ENCODE data around the gene PTPN5. TPM values are rescaled to one million over a fixed set of nuclear protein-coding genes. Genes with fewer than 3 reads are reported as not detected.
"Not testable (repeated sequence)": the region's sequence is repeated elsewhere in the genome, so short reads cannot be mapped to it uniquely, and the experiment has no call there.

The PTPN5 gene
- total RNA-seq (under 1 TPM in 1 of 5 donors, not detected in 4; 0.22 TPM), total RNA-seq (0 to 0.06 (median 0) reads per million in 29 experiments)
- total RNA-seq (2013), result not detected

DNA sequence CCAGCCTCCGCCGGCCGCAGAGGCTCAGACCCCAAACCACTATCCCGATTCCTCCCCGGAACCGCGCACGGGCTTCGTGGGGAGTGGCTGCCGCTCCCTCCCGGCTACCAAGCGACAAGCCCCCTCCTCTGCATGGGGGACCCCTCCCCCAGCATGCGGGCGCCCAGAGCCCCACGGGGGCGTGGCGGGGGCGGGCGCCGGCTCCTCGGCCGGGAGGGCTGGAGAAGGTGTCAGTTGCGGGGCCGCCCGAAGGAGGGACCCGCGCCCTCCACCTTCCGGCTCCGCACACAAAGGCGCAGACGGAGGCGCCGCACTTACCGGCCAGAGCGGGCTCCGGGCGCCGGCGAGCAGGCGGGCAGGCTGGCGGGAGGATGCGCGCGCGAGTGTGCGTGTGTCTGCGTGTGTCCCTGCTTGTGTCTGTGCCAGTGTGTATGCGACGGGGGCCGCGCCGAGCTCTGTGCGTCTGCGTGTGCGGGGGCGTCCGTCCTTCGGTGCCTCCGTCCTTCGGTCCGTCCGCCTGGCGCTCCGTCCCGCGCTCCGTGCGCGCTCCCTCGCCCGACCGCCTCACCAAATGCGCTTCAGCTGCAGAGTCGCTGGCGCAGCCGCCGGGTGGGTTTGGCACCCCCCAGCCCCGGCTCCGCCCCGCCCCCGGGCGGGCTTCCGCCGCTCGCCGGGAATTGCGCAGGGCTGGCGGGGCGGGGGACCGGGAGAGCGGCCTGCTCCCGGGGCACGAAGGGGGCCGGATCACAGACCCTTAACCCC lies at the start of gene PTPN5:
Gene PTPN5, minus strand, starts transcription at position 592 of the 762 bp plus-strand sequence. CDS start 19,840 bp downstream, outside the sequence.
- H3K4me1 Mint-ChIP-seq, result peaks cover 4 to 12% (median 5%) of the 10 kb centered on the region in 3 donors
- peaks cover 0 to 5% of the 10 kb centered on the region in 2 experiments for H3K4me1 ChIP-seq (ENCODE audit: control insufficient read depth in 1 of 2, extremely low read depth in 1 of 2, insufficient read depth in 2 of 2, low read length in 2 of 2)
- H3K9me3 Mint-ChIP-seq, result no peaks in the 10 kb centered on the region
- peaks cover 48 to 63% of the 10 kb centered on the region in 2 donors for H3K27me3 Mint-ChIP-seq
- POLR2A ChIA-PET, result no interaction called here
- no peaks in the 10 kb centered on the region for H3K36me3 ChIP-seq (ENCODE audit: control insufficient read depth in 2 of 2, extremely low read depth in 1 of 2, insufficient read depth in 1 of 2, low read length in 1 of 2)
- no peak within 1 kb of the TSS for H3K4me3 ChIP-seq (ENCODE audit: control insufficient read depth in 1 of 2, extremely low read depth in 1 of 2, low read length in 1 of 2)
- H3K27me3 ChIP-seq (replicated peaks in 1 of 2; ENCODE audit: control insufficient read depth in 2 of 2, extremely low read depth in 1 of 2, insufficient read depth in 2 of 2, low read length in 1 of 2), result peaks cover 11 to 33% of the 10 kb centered on the region in 2 experiments
- peak within 1 kb of the TSS in 1 of 3 donors; percentile 46 for H3K4me3 Mint-ChIP-seq
- H3K27ac Mint-ChIP-seq, result peak within 1 kb of the TSS in 1 of 2 donors; percentile 17
- DNase-seq (no peak), ATAC-seq (replicated peaks in 1 of 4) (no peak)
- H3K27ac ChIP-seq (ENCODE audit: low read length), result no peak within 1 kb of the TSS
- H3K9me3 ChIP-seq, result no peaks in the 10 kb centered on the region
- H3K36me3 Mint-ChIP-seq, result no peaks in the 10 kb centered on the region
- 2% methylated on average over 85 of the region's 94 CpGs for WGBS (ENCODE audit: insufficient coverage)
- CTCF ChIA-PET, result interaction anchor here in 1 of 2 donors (0.9 kb wide), 1 partner anchor 27 kb away, joined by 3 read pairs; no protein-coding TSS in a partner anchor

- Mint-ChIP-seq H3K27me3 (peaks cover 56% of the 10 kb centered on the region in 2 donors), H3K4me1 (no peaks in the 10 kb centered on the region), H3K4me3 (no peak overlapping the region), H3K27ac (no peak overlapping the region), H3K9me3 (peaks cover 22 to 35% (median 24%) of the 10 kb centered on the region in 3 donors), H3K36me3 (peaks cover 4% of the 10 kb centered on the region)
- WGBS (ENCODE audit: insufficient coverage), result 84% methylated on average over 2 of the region's 2 CpGs
- no peak overlapping the region for H3K4me3 ChIP-seq (ENCODE audit: control insufficient read depth in 1 of 2, extremely low read depth in 1 of 2, low read length in 1 of 2)
- CTCF ChIA-PET, result no interaction called here
- POLR2A ChIA-PET, result no interaction called here
- H3K36me3 ChIP-seq (ENCODE audit: control insufficient read depth in 2 of 2, extremely low read depth in 1 of 2, insufficient read depth in 1 of 2, low read length in 1 of 2), result no peaks in the 10 kb centered on the region
- no peak overlapping the region for H3K27ac ChIP-seq (ENCODE audit: low read length)
- no peaks in the 10 kb centered on the region for H3K4me1 ChIP-seq (ENCODE audit: control insufficient read depth in 1 of 2, extremely low read depth in 1 of 2, insufficient read depth in 2 of 2, low read length in 2 of 2)
- DNase-seq (no peak), ATAC-seq (replicated peaks in 1 of 4) (no peak)
- no peaks in the 10 kb centered on the region for H3K9me3 ChIP-seq
- H3K27me3 ChIP-seq (replicated peaks in 1 of 2; ENCODE audit: control insufficient read depth in 2 of 2, extremely low read depth in 1 of 2, insufficient read depth in 2 of 2, low read length in 1 of 2), result peaks cover 0 to 39% of the 10 kb centered on the region in 2 experiments
These were observed 44.8 kb upstream of the PTPN5 start for GRCh38 chr11:18836417-18836816.

- H3K9me3 Mint-ChIP-seq, result peaks cover 11 to 24% (median 24%) of the 10 kb centered on the region in 3 donors
- no peak overlapping the region for H3K27ac ChIP-seq (ENCODE audit: low read length)
- ATAC-seq (replicated peaks in 1 of 4) (no peak), DNase-seq (no peak)
- H3K9me3 ChIP-seq, result no peaks in the 10 kb centered on the region
- no peaks in the 10 kb centered on the region for H3K4me1 Mint-ChIP-seq
- no peaks in the 10 kb centered on the region for H3K36me3 ChIP-seq (ENCODE audit: control insufficient read depth in 2 of 2, extremely low read depth in 1 of 2, insufficient read depth in 1 of 2, low read length in 1 of 2)
- 77% methylated on average over 5 of the region's 5 CpGs for WGBS (ENCODE audit: insufficient coverage)
- no peak overlapping the region for H3K4me3 ChIP-seq (ENCODE audit: control insufficient read depth in 1 of 2, extremely low read depth in 1 of 2, low read length in 1 of 2)
- H3K36me3 Mint-ChIP-seq, result no peaks in the 10 kb centered on the region
- H3K27me3 ChIP-seq (replicated peaks in 1 of 2; ENCODE audit: control insufficient read depth in 2 of 2, extremely low read depth in 1 of 2, insufficient read depth in 2 of 2, low read length in 1 of 2), result peaks cover 0 to 37% of the 10 kb centered on the region in 2 experiments
- ChIA-PET POLR2A (no interaction called here), CTCF (no interaction called here)
- H3K27ac Mint-ChIP-seq, result no peak overlapping the region
- H3K4me1 ChIP-seq (ENCODE audit: control insufficient read depth in 1 of 2, extremely low read depth in 1 of 2, insufficient read depth in 2 of 2, low read length in 2 of 2), result no peaks in the 10 kb centered on the region
- peaks cover 49 to 61% of the 10 kb centered on the region in 2 donors for H3K27me3 Mint-ChIP-seq
- H3K4me3 Mint-ChIP-seq, result no peak overlapping the region
These were observed 43.3 kb upstream of the PTPN5 start for GRCh38 chr11:18834754-18835466.

GRCh38 chr11:18820160-18820559 lies 28.6 kb upstream of the PTPN5 start:
- H3K27ac Mint-ChIP-seq; CTCF ChIA-PET; H3K4me3 ChIP-seq (ENCODE audit: control insufficient read depth in 1 of 2, extremely low read depth in 1 of 2, low read length in 1 of 2); H3K9me3 Mint-ChIP-seq; H3K4me1 ChIP-seq (ENCODE audit: control insufficient read depth in 1 of 2, extremely low read depth in 1 of 2, insufficient read depth in 2 of 2, low read length in 2 of 2); H3K27ac ChIP-seq (ENCODE audit: low read length); H3K9me3 ChIP-seq; H3K4me3 Mint-ChIP-seq; H3K27me3 ChIP-seq (replicated peaks in 1 of 2; ENCODE audit: control insufficient read depth in 2 of 2, extremely low read depth in 1 of 2, insufficient read depth in 2 of 2, low read length in 1 of 2); DNase-seq; ATAC-seq (replicated peaks in 1 of 4); POLR2A ChIA-PET; H3K36me3 Mint-ChIP-seq; H3K36me3 ChIP-seq (ENCODE audit: control insufficient read depth in 2 of 2, extremely low read depth in 1 of 2, insufficient read depth in 1 of 2, low read length in 1 of 2); H3K4me1 Mint-ChIP-seq: not testable (repeated sequence)
- H3K27me3 Mint-ChIP-seq, result peaks cover 14 to 21% of the 10 kb centered on the region in 2 donors
- WGBS (ENCODE audit: insufficient coverage), result no CpG with 5 or more reads among the region's 1 CpG

DNA sequence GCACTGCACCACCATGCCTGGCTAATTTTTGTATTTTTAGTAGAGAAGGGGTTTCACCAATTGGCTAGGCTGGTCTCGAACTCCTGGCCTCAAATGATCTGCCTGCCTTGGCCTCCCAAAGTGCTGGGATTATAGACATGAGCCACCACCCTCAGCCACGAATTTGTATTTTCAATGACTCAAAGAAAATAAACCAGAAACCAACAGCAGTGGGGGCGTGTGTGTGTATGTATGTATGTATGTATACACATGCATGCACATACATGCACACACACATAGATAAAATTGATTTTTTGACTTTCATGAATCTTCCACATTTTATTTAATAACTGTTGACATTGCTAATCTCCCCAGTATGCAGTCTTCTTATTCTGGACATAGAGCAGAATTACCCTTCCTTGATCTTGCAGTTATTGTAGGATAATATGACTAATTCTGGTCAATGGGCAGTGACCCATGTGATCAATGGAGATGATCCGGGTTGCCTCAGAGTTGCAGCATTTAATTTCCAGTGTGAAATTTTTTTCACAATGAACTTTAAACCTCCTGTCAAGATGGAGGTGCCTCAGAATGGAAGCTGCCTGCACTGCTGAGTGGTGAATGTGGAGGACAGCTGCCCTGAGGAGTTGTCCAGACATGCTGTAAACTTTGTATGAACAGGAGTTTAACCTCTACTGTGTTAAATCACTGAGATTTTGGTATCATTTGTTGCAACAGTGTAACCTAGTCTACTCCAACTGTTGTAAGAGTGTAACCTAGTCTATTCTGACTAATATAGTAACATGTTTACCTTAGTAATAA lies 12.8 kb upstream of the PTPN5 start:
- Mint-ChIP-seq H3K27me3 (peaks cover 11 to 26% of the 10 kb centered on the region in 2 donors), H3K9me3 (no peaks in the 10 kb centered on the region), H3K27ac (no peak overlapping the region), H3K4me1 (peaks cover 0 to 6% (median 4%) of the 10 kb centered on the region in 3 donors), H3K4me3 (no peak overlapping the region), H3K36me3 (no peaks in the 10 kb centered on the region)
- CTCF ChIA-PET, result no interaction called here
- Histone ChIP-seq H3K27me3 (replicated peaks in 1 of 2; ENCODE audit: control insufficient read depth in 2 of 2, extremely low read depth in 1 of 2, insufficient read depth in 2 of 2, low read length in 1 of 2) (peaks cover 3 to 4% of the 10 kb centered on the region in 2 experiments), H3K36me3 (ENCODE audit: control insufficient read depth in 2 of 2, extremely low read depth in 1 of 2, insufficient read depth in 1 of 2, low read length in 1 of 2) (no peaks in the 10 kb centered on the region), H3K4me1 (ENCODE audit: control insufficient read depth in 1 of 2, extremely low read depth in 1 of 2, insufficient read depth in 2 of 2, low read length in 2 of 2) (no peaks in the 10 kb centered on the region), H3K27ac (ENCODE audit: low read length) (no peak overlapping the region), H3K4me3 (ENCODE audit: control insufficient read depth in 1 of 2, extremely low read depth in 1 of 2, low read length in 1 of 2) (no peak overlapping the region), H3K9me3 (no peaks in the 10 kb centered on the region)
- WGBS (ENCODE audit: insufficient coverage), result no CpG with 5 or more reads among the region's 4 CpGs
- DNase-seq (no peak), ATAC-seq (replicated peaks in 1 of 4) (no peak)
- POLR2A ChIA-PET, result no interaction called here

Data from T-cell (primary cell).